Transverse colon (tissue), 4 donors: Measurements from ENCODE around the gene PLEKHA7. TPM values are rescaled to one million over a fixed set of nuclear protein-coding genes. Genes with fewer than 3 reads are reported as not detected.

Source experiments
- DNase-seq: peaks from one replicate; pipeline ENCODE4 v3.0.0-alpha.2; 2019
- H3K27ac ChIP-seq, 4 donors: fragments of 200-600 bp; sonication (generic); 2 replicates each; pipeline ENCODE4 v1.5.1; 2016 to 2018; ENCODE audit warnings: inconsistent platforms in 4 of 4
- H3K27me3 ChIP-seq: fragments of 200-600 bp; sonication (generic); 2 replicates; pipeline ENCODE4 v1.5.1; 2017; ENCODE audit warnings: inconsistent platforms
- H3K36me3 ChIP-seq, 4 donors: fragments of 200-600 bp; sonication (generic); 2 replicates each; pipeline ENCODE4 v1.5.1; 2017 to 2019; ENCODE audit warnings: inconsistent platforms in 4 of 4
- H3K4me1 ChIP-seq, 4 donors: fragments of 200-600 bp; sonication (generic); 2 replicates each; pipeline ENCODE4 v1.5.1; 2017 to 2020; ENCODE audit warnings: inconsistent platforms in 4 of 4
- H3K4me3 ChIP-seq, 4 donors: fragments of 200-600 bp; sonication (generic); 1 replicate in 1 of 4; 2 replicates in 3 of 4; pipeline versions ENCODE4 v1.5.1 to v1.6.1; 2017 to 2019; ENCODE audit warnings: inconsistent platforms in 4 of 4
- H3K9me3 ChIP-seq, 2 donors: fragments of 200-600 bp; sonication (generic); 2 replicates each; pipeline ENCODE4 v1.5.1; 2017 to 2019; ENCODE audit warnings: inconsistent platforms in 2 of 2
- EP300 ChIP-seq: sonication (generic); formaldehyde crosslinking; IDR thresholded peaks from one replicate; pipeline ENCODE4 v1.6.1; 2017; ENCODE audit warnings: antibody characterized with exemption, low read depth
- POLR2A ChIP-seq: fragments of 450-650 bp; IDR thresholded peaks from one replicate; pipeline ENCODE4 v1.6.1; 2016; ENCODE audit warnings: antibody characterized with exemption, mild to moderate bottlenecking, moderate library complexity
- POLR2AphosphoS5 ChIP-seq, 3 donors: sonication (generic); formaldehyde crosslinking; IDR thresholded peaks; one replicate each; pipeline ENCODE4 v1.6.1; 2016; ENCODE audit warnings: antibody characterized with exemption in 3 of 3
- WGBS, 2 donors: methylation state at CpG; one replicate each; pipeline ENCODE4 v1.1.5; 2018; ENCODE audit warnings: low coverage in 1 of 2; 5-methylcytosine and 5-hydroxymethylcytosine counted together
- in situ Hi-C, 4 donors: fragments of 200-750 bp; cut with MboI; loops; one replicate each; pipeline versions ENCODE4 v1.15.0 to v1.15.1; 2017; ENCODE audit warnings: low sequenced_read_pairs in 3 of 4, low pct_ligation_motif_present in 1 of 4, low pct_unique_long_range_greater_than_20kb in 1 of 4
- intact Hi-C: fragments of 100-400 bp; cut with DNase I; formaldehyde crosslinking; loops from one replicate; pipeline ENCODE4 v1.15.1; 2023; ENCODE audit warnings: low total_unique reads
- total RNA-seq, 4 donors: library from RNA; depleted of rRNA; stranded (reverse); fragments of >200 nt; gene quantifications; one replicate each; pipeline ENCODE4 v1.1.0, GENCODE V29; 2016
- TF ChIP-seq, protein P1 (sequence below), 5 experiments: fragments of 200-600 bp in 3 of 5; fragments of 450-650 bp in 2 of 5; sonication (generic) in 3 of 5; IDR thresholded peaks; 1 replicate in 2 of 5; 2 replicates in 3 of 5; pipeline ENCODE4 v1.5.1; 2016 to 2017; ENCODE audit warnings: antibody characterized with exemption in 5 of 5, inconsistent platforms in 3 of 5, mild to moderate bottlenecking in 2 of 5, moderate library complexity in 1 of 5

PLEKHA7 gene
- total RNA-seq, 4 donors from 2014 or later: 109 to 243 (median 114) TPM

GRCh38 chr11:16831316-16832192 is 182.7 kb downstream of the PLEKHA7 start:
- in situ Hi-C loops: no loop called here
- Histone ChIP-seq H3K9me3 (no peaks in the 10 kb centered on the region), H3K27ac (no peak overlapping the region), H3K27me3 (no peaks in the 10 kb centered on the region), H3K36me3 (peaks cover 0 to 5% (median 0%) of the 10 kb centered on the region in 4 donors), H3K4me1 (no peaks in the 10 kb centered on the region), H3K4me3 (no peak overlapping the region)
- DNase-seq: no peak
- TF ChIP-seq POLR2A (no peak), POLR2AphosphoS5 (IDR thresholded peaks at IDR 0.05) (no peak), EP300 (no peak)
- TF ChIP-seq, protein P1, sequence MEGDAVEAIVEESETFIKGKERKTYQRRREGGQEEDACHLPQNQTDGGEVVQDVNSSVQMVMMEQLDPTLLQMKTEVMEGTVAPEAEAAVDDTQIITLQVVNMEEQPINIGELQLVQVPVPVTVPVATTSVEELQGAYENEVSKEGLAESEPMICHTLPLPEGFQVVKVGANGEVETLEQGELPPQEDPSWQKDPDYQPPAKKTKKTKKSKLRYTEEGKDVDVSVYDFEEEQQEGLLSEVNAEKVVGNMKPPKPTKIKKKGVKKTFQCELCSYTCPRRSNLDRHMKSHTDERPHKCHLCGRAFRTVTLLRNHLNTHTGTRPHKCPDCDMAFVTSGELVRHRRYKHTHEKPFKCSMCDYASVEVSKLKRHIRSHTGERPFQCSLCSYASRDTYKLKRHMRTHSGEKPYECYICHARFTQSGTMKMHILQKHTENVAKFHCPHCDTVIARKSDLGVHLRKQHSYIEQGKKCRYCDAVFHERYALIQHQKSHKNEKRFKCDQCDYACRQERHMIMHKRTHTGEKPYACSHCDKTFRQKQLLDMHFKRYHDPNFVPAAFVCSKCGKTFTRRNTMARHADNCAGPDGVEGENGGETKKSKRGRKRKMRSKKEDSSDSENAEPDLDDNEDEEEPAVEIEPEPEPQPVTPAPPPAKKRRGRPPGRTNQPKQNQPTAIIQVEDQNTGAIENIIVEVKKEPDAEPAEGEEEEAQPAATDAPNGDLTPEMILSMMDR (IDR thresholded peaks at IDR 0.05): no peak
- intact Hi-C loops: no loop called here
- 74 to 87% methylated on average over 3 to 10 of the region's 10 CpGs for WGBS, 2 donors

- TF ChIP-seq POLR2A (no peak), EP300 (no peak), POLR2AphosphoS5 (IDR thresholded peaks at IDR 0.05) (no peak)
- TF ChIP-seq, protein P1 (IDR thresholded peaks at IDR 0.05): no peak
- no peak for DNase-seq
- Histone ChIP-seq H3K27ac (no peak overlapping the region), H3K27me3 (no peaks in the 10 kb centered on the region), H3K4me1 (no peaks in the 10 kb centered on the region), H3K36me3 (peaks cover 0 to 8% (median 0%) of the 10 kb centered on the region in 4 donors), H3K9me3 (no peaks in the 10 kb centered on the region), H3K4me3 (no peak overlapping the region)
- intact Hi-C loops (no loop called here), in situ Hi-C loops (no loop called here)
- 59 to 75% methylated on average over 2 of the region's 2 CpGs for WGBS, 2 donors
These were observed 187.1 kb downstream of the PLEKHA7 start for GRCh38 chr11:16827139-16827538.

- Histone ChIP-seq H3K4me3 (no peak overlapping the region), H3K4me1 (no peaks in the 10 kb centered on the region), H3K36me3 (peaks cover 0 to 8% (median 0%) of the 10 kb centered on the region in 4 donors), H3K27ac (no peak overlapping the region), H3K9me3 (no peaks in the 10 kb centered on the region), H3K27me3 (no peaks in the 10 kb centered on the region)
- no peak for DNase-seq
- no peak for TF ChIP-seq EP300
- no peak for TF ChIP-seq POLR2AphosphoS5 (IDR thresholded peaks at IDR 0.05)
- TF ChIP-seq, protein P1 (IDR thresholded peaks at IDR 0.05): no peak
- TF ChIP-seq POLR2A: no peak
- in situ Hi-C loops: no loop called here
- intact Hi-C loops: no loop called here
- WGBS, 2 donors: 89% methylated on average over 9 of the region's 9 CpGs; no CpG with 5 or more reads in 1 of the 2 donors
These were observed 188.2 kb downstream of the PLEKHA7 start for GRCh38 chr11:16825968-16826367.

DNA sequence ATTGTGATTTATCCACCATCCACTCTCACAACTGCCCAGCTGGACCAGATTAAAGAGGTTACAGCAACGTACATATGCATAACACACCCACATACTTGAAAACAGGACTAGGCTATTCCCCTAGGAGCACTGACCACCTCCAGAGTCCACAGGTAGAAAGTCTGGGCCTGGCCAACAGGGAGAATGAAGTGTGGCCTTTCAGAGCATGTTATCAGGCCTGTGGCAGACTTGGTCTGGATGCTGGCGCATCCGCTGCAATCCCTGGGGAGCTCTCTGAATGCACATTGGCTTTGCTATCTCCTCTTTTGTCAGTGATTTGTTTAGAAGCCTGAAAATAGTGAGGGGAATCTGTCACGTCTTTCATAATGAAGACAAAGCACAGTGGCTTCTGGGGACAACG is 189.1 kb downstream of the PLEKHA7 start:
- intact Hi-C loops (no loop called here), in situ Hi-C loops (no loop called here)
- H3K36me3 ChIP-seq: peaks cover 0 to 8% (median 0%) of the 10 kb centered on the region in 4 donors
- H3K4me3 ChIP-seq: no peak overlapping the region
- H3K9me3 ChIP-seq: no peaks in the 10 kb centered on the region
- no peak for DNase-seq
- H3K27ac ChIP-seq: no peak overlapping the region
- WGBS, 2 donors: 79% methylated on average over 5 of the region's 5 CpGs; no CpG with 5 or more reads in 1 of the 2 donors
- TF ChIP-seq EP300 (no peak), POLR2A (no peak), POLR2AphosphoS5 (IDR thresholded peaks at IDR 0.05) (no peak)
- TF ChIP-seq, protein P1 (IDR thresholded peaks at IDR 0.05): no peak
- no peaks in the 10 kb centered on the region for H3K27me3 ChIP-seq
- peaks cover 0 to 6% (median 3%) of the 10 kb centered on the region in 4 donors for H3K4me1 ChIP-seq
